Vagina (tissue), 2 donors: Measurements from ENCODE around the gene ASPRV1.

Experiments used
- CTCF ChIP-seq, 3 experiments: fragments of 450-650 bp in 2 of 3; fragments of 200-600 bp in 1 of 3; sonication (generic) in 1 of 3; IDR thresholded peaks; one replicate each; pipeline ENCODE4 v1.5.1; 2017 to 2019; ENCODE audit warnings: antibody characterized with exemption in 3 of 3, mild to moderate bottlenecking in 2 of 3, moderate library complexity in 2 of 3
- POLR2A ChIP-seq, 2 donors: fragments of 450-650 bp; IDR thresholded peaks; one replicate each; pipeline ENCODE4 v1.6.1; 2017; ENCODE audit warnings: antibody characterized with exemption in 2 of 2, mild to moderate bottlenecking in 2 of 2, moderate library complexity in 2 of 2
- POLR2AphosphoS5 ChIP-seq, 2 donors: sonication (generic); formaldehyde crosslinking; IDR thresholded peaks; one replicate each; pipeline ENCODE4 v1.9.0; 2017; ENCODE audit warnings: antibody characterized with exemption in 2 of 2, mild to moderate bottlenecking in 2 of 2, low read depth in 1 of 2; ENCODE audit not compliant: insufficient read depth in 1 of 2

- TF ChIP-seq POLR2A (IDR thresholded peaks at IDR 0.05) (no peak), CTCF (IDR thresholded peaks at IDR 0.05) (no peak), POLR2AphosphoS5 (IDR thresholded peaks at IDR 0.05; ENCODE audit: insufficient read depth in 1 of 2, low read depth in 1 of 2) (no peak)
Measured at GRCh38 chr2:69973335-69973735, 11.9 kb upstream of the ASPRV1 start.
